ENCODE results near the gene PCYT2.

- TF ChIP-seq POLR2A (IDR thresholded peaks at IDR 0.05) = no peak
- TF ChIP-seq CTCF (IDR thresholded peaks at IDR 0.05) = no peak
Observed at GRCh38 chr17:81884520-81884919, 26.7 kb downstream of the PCYT2 start.

Data from prostate gland (tissue), 2 donors.